GM21526 (cell line): ENCODE measurements around the gene TSHZ1.
"Not testable (repeated sequence)": the region's sequence is repeated elsewhere in the genome, so short reads cannot be mapped to it uniquely, and the experiment has no call there.

Experiments used
- ATAC-seq: cut with Tn5 transposase; IDR thresholded peaks from one replicate; pipeline ENCODE4 v1.9.1; 2021; ENCODE audit warnings: moderate library complexity; ENCODE audit not compliant: unreplicated experiment, low FRiP score

Gene TSHZ1

GRCh38 chr18:75179819-75180600 is 30.6 kb upstream of the TSHZ1 start:
- no peak for ATAC-seq

GRCh38 chr18:75183524-75183923 is 27.1 kb upstream of the TSHZ1 start:
- ATAC-seq, result no peak

GRCh38 chr18:75183973-75184493 is 26.6 kb upstream of the TSHZ1 start:
- ATAC-seq, result no peak

- no peak for ATAC-seq
Measured at GRCh38 chr18:75185460-75185859, 25.1 kb upstream of the TSHZ1 start.

GRCh38 chr18:75187702-75188101 is 22.9 kb upstream of the TSHZ1 start:
- ATAC-seq, result not testable (repeated sequence)

GRCh38 chr18:75189696-75190095 is 20.9 kb upstream of the TSHZ1 start:
- ATAC-seq, result no peak

- ATAC-seq, result no peak
Measured at GRCh38 chr18:75192899-75193298, 17.7 kb upstream of the TSHZ1 start.

- ATAC-seq, result no peak
Measured at GRCh38 chr18:75198036-75198435, 12.6 kb upstream of the TSHZ1 start.

GRCh38 chr18:75199327-75199726 is 11.3 kb upstream of the TSHZ1 start:
- no peak for ATAC-seq

- ATAC-seq, result no peak
Measured at GRCh38 chr18:75200071-75200470, 10.5 kb upstream of the TSHZ1 start.

GRCh38 chr18:75200605-75201280 is 9.9 kb upstream of the TSHZ1 start:
- no peak for ATAC-seq

- ATAC-seq, result no peak
Measured at GRCh38 chr18:75201282-75202270, 9.0 kb upstream of the TSHZ1 start.

- ATAC-seq, result no peak
Measured at GRCh38 chr18:75202696-75203365, 7.8 kb upstream of the TSHZ1 start.

- no peak for ATAC-seq
Measured at GRCh38 chr18:75203416-75204268, 7.0 kb upstream of the TSHZ1 start.

GRCh38 chr18:75204269-75204731 is 6.3 kb upstream of the TSHZ1 start:
- no peak for ATAC-seq

- ATAC-seq, result no peak
Measured at GRCh38 chr18:75204732-75205513, 5.7 kb upstream of the TSHZ1 start.

GRCh38 chr18:75205514-75206132 is 5.0 kb upstream of the TSHZ1 start:
- no peak for ATAC-seq
